NK-92 treated with Interleukin-12 subunit alpha and Interleukin-12 subunit beta, amount 100 ng/mL, for 24 hours (cell line): ENCODE measurements around the gene SYNDIG1L.

ENCODE experiments used
- DNase-seq: peaks from one replicate; lab custom pipeline; 2025; lab: John Stamatoyannopoulos, UW

SYNDIG1L gene

DNA sequence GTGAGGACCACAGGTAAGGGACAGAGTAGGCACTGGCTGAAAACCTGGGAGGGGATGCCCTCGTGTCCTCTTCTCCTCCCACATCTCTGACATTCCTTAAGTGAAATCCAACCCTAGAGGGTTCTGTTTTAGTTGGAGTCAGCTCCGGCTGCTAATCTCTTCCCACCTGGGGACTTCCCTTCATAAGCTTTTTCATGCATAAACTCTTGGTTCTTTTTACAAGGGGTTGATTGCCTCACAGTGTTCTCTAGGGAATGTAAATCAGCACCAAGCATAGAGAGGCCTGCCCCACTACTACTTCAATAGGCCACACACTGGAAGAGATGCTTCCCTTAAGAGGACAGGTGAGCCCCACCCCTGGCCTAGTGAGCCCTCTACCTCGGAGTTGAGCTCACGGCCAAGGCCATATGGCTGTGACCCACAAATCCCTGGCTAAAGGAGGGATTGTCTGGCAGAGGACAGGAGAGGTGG lies 3.2 kb upstream of the SYNDIG1L start:
- no peak for DNase-seq

DNA sequence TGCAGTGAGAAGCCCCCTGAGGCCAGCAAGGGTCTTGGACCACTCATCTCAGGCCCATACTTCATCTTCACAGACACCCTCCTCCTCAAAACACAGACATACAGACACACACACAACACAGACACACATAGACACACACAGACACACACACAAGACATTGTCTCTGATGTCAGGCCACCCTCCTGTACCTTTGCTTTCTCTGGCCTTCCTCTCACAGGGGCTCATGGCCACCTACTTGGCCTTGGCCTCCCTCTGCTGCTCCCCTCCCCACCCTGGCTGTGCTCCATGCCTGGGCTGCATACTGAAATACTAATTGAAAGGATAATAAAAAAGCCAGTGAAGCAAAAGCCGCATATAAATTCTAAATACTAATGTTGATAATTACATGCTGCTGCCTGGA lies 1.6 kb upstream of the SYNDIG1L start:
- DNase-seq = no peak

DNA sequence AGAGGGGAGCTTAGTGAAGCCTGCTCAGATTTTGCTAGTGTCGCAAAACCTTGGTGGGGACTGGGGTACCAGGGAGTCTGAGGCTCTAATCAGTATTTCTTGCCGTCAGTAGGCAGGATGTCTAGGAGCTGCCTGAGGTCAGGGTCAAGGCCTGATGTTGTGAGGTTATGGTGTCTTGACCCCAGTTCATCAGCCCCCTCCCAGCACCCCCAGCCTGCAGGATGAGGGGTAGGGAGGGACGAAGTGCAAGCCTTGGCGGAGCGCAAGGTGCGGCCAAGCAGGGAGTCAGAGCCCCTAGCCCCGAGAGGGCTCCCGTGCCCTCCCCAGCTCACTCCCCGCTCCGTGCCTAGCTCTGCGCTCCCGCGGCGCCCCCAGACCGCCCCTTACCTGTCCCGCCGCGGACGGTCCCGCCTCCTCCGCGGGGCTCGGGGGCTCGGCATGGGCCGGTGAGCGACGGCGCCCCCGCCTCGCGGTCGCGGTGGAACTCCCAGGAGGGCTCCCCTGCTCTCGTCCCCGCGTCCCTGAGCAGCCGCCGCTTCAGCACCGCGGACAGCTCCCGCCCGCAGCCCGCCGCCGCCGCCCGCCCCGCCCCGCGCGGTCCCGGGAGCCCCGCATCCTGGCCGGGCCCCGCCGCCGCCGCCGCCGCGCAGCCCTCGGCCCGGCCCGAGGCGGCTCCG lies 347 bp downstream of the SYNDIG1L start:
- DNase-seq = no peak

DNA sequence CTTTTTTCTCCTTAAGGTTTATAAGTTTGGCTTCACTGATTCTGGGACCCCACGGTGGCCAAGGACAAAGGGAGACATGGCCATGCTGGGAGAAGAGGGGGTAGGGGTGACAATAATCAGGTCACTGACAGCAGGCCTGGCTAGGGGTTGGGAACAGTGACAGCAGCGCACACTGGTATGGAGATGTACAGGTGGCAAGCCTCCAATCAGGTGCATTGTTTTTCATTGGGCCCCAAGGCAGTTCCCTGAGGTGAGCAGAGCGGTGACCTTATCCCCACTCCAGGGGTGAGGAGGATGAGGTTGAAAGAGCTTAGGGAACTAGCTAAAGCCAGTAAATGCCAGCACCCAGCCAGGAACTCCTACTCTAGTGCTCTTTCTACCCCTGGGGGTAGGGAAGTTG lies 1.4 kb downstream of the SYNDIG1L start:
- no peak for DNase-seq

DNA sequence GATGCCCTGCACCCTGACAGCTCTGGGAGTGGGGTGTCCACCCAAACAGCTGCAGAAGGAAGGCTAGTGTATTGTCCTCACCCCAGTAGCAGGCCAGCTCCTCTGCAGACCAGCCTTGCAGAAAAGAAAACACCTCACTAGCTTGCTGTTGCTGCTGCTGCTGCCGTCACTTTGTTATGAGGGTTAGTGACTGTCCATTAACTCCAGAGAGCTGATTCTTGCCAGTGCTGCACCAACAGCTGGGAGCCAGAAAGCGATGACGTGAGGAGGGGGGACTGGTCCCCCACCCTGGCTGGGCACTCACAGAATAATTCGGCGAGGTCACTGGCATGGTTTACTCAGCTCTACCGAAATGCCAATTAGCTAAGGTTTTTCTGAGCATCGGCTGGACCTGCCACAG lies 2.8 kb downstream of the SYNDIG1L start:
- no peak for DNase-seq

DNA sequence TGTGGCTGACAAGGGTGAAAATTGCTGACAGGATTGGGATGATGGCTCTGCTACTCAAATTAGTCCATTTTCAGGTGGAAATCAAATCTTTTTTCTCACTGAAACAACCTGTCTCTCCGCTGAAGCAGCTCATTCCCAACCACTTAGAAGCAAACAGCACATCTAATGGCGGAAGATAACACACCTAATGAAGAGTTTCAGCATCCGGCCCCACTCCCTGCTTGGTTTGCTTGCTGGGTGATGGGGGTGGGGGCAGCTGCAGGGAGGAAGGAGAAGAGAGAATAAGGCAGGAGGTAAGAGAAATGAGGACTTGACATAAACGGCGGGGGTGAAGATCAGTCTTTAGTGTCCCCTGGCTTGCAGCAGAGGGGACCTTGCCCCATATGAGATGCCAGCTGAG lies 4.0 kb downstream of the SYNDIG1L start:
- no peak for DNase-seq

DNA sequence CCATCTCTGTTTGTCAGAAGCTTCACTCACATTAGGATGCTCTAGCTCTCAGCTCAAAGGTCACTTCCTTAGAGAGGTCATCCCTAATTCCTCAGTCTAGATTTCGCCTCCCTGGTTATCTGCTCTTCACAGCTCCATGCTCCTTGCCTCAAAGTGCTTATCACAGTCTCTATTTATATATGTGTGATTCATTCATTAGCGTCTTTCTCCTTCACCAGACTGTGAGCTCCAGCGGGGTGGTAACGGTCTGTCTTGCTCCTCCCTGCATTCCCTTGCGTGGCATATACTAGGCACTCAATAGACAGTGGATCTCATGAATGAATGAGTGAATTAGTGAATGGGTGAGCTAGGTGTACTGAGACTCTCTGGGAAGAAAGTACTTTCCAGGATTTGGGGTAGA lies 6.9 kb downstream of the SYNDIG1L start:
- no peak for DNase-seq

DNA sequence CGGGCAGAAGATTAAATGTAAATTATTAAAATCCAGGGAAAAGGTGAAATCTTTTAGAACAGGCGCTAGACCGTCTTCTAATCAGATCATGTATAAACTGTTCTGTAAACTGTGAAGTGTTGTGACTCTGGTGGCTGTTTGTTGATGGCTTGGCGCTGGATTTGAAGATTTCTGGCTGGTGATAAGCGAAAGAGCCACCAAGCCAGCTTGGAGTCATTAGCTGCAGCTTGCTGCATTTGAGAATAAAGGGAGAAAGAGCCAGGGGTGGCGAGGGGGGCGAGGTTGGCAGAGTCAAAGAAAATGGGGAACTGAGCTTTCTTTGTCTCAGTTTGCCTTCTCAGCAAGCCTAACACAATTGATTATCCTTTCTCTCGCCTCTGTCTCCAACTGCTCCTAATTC lies 8.0 kb downstream of the SYNDIG1L start:
- DNase-seq = no peak

DNA sequence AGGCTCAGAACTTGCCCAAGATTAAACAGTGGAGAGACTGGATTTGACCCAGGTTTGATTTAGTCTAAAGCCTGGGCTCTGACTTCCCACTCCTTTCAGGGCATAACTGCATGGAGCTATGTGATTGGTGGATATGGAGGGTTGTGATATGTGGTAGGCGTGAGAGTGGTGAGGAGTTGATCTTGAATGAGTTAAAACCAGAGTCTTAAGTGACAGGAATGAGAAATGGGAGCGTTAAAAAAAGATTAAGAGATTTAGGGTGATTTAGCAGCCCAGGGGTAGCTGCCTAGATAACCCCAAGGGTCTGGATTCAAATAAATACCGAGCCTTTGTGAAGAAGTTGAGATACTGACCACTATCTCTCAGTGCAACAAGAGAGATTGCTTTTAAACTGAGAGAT lies 8.4 kb downstream of the SYNDIG1L start:
- no peak for DNase-seq

DNA sequence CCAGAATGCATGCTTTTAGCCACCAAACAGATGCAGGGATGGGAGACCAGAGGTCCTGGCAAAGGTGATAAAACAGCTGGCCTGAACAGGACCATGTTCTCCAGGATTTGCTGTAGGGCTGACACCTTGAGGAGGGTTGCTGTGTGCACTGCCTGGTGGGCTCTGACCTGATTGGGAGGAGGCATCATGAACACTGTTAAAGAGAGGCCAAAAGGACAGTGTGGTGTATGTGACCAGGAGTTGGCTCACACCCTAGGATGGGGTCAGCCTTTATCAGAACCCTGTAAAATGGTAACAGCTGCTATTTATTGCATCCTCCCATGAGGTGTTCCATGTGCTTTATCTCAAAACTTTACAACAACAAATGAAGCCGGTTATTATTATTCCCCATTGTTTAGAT lies 8.8 kb downstream of the SYNDIG1L start:
- DNase-seq = no peak

DNA sequence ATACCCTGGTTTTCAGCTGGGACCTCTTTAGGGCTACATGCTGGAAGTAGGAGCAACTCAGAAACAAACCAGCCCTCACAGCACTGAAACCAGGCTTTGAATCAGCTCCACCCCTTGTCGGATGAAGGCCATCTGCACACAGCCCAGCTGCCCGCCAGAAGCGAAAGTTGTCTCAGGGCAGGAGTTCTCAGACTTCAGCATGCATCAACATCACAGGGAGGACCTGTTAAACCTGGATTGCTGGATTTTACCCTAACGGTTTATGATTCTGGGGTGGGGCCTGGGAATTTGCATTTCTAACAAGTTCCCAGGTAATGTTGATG lies 10.9 kb downstream of the SYNDIG1L start:
- DNase-seq = no peak

DNA sequence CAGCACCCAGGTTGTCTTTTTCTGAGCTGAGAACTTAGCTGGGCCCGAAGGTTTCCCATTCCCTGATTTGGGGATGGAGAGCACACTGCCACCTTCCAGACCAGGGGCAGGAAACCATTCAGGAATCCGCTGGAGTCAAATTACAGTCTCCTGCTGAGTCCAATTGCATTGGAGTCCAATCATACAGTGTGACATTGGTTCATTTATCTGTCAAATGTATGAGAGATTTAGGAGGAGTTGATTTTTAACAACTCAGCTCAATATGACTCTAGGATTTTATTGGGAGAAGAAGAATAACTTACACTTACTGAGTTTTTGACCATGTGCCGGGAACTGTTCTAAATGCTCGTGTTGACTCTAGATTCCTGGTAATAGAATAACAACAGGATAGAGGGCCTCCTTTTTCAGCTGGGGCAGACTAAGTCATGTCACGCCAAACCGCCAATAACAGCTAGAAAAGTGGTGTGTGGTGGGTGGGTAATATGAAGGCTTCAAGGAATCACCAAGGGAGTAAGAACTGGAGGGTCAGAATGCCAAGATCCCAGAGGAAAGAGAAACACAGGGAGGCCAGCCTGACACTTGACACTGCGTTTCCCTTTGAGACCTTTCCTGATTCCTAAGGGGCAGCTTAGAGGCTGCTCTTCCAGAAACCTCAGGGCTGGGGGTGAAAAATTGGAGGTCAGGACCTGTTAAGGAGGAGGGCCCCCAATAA lies 11.5 kb downstream of the SYNDIG1L start:
- no peak for DNase-seq

DNA sequence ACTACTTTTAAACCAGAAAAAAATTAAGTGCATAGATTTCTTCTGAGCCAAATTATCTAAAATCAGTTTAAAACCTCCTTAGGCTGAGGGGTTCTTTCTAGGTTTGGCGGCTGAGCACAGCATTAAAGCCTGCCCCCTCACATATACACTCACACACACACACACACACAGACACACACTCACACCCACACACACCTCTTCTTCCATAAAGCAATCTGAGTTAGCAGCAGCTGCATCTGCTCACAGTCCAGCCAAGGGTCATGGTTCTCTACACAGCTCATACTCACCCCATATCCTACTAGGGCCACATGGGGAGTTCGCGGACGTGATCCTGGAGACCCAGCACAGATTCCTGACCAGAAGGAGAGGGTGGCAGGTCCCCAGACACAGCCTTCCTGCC lies 12.4 kb downstream of the SYNDIG1L start:
- DNase-seq = no peak

DNA sequence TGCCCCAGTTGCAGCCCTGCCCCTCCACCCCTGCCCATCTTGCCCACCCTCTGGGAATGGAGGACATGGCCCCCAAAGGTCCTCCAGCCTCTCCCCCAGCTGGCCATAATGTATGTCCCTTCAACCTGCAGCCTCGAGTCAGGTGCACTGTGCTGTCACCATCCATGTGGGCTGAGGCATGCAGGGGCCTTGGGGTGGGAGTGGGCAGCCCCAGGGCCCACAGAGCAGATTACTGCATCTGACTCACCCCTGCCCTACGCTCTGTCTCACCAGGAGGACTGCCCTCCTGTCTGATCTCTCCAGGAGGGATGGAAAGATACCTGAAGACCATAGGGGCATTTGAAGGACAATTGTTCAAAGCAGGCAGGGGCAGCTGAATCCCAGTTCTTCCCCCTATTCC lies 13.3 kb downstream of the SYNDIG1L start:
- no peak for DNase-seq

DNA sequence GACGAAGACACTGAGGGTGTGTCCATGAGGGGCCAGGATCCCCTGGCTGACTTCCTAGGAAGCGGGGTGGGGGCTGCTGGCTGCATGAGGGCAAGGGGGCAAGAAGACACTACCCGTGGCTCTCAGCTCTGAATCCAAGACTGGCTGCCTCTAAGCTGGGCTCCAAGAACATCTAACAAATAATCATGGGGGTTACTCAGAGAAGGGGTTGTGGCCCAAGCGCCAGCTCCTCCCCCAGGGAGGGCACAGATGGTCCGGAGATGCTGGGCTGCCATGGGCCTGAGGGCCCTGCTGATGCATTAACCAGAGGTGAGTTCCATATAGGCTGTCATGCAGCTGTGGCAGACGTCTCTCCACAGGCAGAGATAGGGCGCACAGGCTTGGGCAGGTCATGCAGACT lies 14.3 kb downstream of the SYNDIG1L start:
- DNase-seq = no peak

DNA sequence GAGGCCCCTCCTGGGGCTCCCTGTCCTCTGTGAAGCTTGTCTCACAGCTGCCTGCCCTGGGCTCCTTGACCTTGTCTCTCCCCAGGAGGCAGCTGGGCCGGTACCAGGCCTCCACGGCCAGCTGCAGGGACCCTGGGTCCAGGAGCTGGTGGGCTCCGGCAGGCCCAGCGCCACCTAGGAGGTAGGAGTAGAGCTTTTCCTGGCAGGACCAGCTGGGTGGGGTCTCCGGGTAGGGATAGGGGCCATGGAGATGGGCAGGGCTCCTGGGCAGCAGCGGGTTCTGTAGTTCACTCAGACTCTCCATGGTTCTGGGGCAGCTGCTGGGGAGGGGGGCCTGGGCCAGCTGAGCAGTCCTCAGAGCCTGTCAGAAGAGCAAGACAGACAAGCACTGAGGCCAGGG lies 16.6 kb downstream of the SYNDIG1L start:
- DNase-seq = no peak

DNA sequence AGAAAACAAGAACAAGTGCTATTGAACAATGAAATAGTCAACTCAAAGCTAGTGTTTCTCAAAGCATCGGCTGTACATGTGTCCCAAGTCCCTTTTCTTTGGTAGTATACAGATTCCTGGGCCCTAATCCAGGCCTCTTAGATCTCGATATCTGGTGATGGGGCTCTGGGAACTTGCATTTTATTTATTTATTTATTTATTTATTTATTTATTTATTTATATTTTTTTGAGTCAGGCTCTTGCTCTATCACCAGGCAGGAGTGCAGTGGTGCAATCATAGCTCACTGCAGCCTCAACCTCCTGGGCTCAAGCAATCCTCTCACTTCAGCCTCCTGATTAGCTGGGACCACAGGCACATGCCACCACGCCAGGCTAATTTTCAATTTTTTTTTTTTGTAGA lies 17.1 kb downstream of the SYNDIG1L start:
- no peak for DNase-seq

DNA sequence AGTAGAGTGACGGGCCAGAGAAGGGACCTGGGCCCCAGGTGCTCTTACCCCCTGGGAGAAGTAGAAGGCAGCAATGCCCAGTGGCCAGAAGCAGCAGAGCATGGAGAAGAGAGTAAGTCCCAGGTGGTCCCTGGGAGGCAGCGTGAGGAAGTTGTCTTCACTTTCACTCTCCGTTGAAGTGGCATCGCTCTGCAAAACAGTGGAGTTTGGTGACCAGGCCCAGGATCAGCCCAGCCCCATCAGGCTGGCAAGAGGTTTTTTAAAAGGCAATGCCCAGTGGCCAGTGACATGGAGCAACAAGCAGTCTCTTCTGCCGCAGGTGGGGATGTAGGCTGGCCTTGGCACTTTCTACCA lies 18.2 kb downstream of the SYNDIG1L start:
- no peak for DNase-seq

DNA sequence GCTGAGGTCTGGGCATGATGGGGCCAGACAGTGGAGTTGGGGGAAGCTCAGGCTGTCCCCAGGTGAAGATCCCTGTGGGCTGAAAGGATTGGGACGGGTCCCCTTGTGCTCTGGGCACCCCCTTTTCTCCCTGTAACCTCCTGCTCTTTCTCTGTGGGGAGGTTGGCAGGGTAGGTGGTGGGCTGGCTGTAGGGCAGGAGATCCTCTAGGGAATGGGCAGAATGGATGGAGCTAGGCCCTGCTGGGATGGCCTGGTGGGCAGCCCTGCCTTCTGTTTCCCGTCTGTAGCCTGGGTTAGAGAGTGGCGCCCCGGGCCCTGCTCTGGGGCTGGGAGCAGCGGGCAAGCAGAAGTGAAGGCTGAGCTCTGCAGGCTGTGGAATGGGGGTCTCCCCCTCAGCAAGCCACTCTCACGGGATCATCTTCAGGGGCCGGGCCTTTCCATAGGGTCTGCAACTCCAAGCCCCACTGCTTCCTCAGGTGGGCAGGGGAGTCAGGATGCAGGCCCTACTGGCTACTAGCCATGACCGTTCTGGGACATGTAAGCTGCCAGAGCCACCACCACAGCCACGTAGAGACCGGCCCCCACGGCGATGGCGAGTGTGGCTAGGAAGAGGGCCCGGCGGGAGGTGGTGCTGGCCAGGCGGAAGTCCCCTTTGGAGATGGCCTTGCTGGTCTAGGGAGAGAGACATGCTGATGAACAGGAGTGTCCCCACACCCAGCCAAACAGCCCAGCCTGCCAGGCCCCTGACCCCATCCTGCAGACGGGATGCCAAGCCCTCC lies 18.8 kb downstream of the SYNDIG1L start:
- no peak for DNase-seq

DNA sequence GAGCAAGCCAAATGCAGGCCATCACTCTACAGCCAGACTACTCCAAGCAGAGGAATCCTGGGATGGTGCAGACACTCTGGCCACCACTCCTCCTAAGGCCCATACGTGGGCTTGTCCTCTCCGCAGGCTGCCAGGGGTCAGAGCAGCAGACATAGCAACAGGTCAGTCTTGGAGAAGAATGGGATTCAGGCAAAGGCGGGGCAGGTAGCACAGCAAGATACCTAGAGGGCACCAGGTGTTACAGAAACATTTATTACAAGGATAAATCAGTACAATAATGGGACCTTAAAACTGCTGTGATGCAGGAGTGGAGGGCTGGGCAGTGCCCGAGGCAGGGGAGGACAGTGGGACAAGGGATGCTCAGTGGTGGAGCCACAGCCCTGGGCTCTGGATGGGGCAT lies 20.3 kb downstream of the SYNDIG1L start:
- DNase-seq = no peak

DNA sequence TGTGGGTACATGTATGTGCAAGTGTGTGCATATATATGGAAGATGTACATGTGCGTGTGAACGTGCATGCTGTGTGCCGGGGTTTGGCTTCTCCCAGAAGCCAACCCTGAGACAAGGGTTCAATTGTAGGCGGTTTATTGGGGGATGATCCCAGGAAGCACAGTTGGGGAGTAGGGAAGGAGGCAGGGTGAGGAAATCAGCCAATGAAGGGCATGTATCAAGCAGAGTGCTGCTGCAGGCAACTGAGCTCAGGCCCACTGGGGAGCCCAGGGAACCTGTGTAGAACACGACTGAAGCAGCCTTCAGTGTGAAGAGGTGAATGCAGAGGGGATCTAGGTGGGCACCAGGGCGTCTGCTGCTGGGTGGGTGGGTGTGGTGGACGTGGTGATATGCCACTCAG lies 21.6 kb downstream of the SYNDIG1L start:
- no peak for DNase-seq

DNA sequence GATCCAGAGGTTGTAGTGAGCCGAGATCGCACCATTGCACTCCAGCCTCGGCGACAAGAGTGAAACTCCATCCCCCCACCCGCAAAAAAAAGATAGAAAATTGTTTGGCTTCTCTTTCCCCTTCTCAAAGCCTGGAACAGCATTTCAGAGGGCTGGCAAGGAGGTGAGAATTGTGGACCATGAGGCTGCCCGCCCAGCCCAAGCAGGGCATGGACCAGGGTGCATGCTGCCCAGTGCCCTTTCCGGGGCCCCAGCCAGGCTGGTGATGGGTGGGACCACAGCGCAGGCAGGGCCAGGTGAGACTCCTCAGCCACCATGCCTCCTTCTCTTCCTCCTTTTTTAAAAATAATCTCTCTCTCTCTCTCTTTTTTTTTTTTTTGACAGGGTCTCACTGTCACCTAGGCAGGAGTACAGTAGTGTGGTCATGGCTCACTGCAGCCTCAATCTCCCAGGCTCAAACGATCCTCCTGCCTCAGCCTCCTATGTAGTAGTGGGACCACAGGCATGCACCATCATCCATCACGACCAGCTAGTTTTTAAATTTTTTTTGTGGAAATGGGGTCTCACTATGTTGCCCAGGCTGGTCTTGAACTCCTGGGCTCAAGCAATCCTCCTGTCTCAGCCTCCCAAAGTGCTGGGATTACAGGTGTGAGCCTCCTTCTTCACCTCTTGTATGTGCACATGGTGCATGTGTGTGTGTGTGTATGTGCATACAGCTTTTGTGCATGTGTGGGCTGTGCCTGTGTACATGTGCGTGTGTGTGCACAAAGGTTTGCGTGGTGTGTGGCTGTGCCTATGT lies 22.2 kb downstream of the SYNDIG1L start:
- no peak for DNase-seq
